HepG2 (cell line): ENCODE results near the gene TTC28. TPM values are rescaled to one million over a fixed set of nuclear protein-coding genes. Genes with fewer than 3 reads are reported as not detected.
A peak's percentile ranks its signal among the peaks of the same experiment; 100 is the strongest.

Experiments used
- ATAC-seq: fragments of 200-7000 bp; cut with Tn5 transposase; 3 replicates; pipeline ENCODE4 v1.9.1; 2020; ENCODE audit warnings: mild to moderate bottlenecking, moderate library complexity
- BruUV-seq: library from RNA; stranded (reverse); fragments of 400-500 nt; replicated peaks from 2 replicates; lab custom pipeline; 2021; lab: Mats Ljungman, UMichigan
- CTCF ChIA-PET: fragments of 300-600 bp; formaldehyde crosslinking; extraction: SDS; loops from one replicate; lab custom pipeline; 2021; ENCODE audit warnings: low total read pairs, inconsistent platforms, low intra/inter-chr PET ratio; lab: Yijun Ruan, JAX
- POLR2A ChIA-PET: fragments of 350-600 bp; sonication (Branson Sonifier 250); formaldehyde crosslinking; loops from one replicate; lab custom pipeline; 2020; ENCODE audit warnings: antibody characterized with exemption, inconsistent platforms; lab: Yijun Ruan, JAX
- DNase-seq: peaks from one replicate; pipeline ENCODE4 v3.0.0-alpha.2; 2015; ENCODE audit warnings: low spot score
- FAIRE-seq: peaks from 3 replicates; lab custom pipeline; 2011; peaks lifted over from hg19 to GRCh38; lab: Jason Lieb, UNC
- H2AFZ ChIP-seq: one replicate; pipeline ENCODE4 v1.6.1; 2011; ENCODE audit warnings: low read length, inconsistent platforms
- H3K27ac ChIP-seq: fragments of 300-600 bp; 3 replicates; pipeline ENCODE4 v1.8.0; 2011; ENCODE audit warnings: mixed run types, mild to moderate bottlenecking, mixed read lengths, low read length, inconsistent platforms; ENCODE audit not compliant: insufficient read depth; ENCODE audit errors: extremely low read length
- H3K27me3 ChIP-seq, 2 experiments: fragments of 200-600 bp in 1 of 2; 2 replicates in 1 of 2; 3 replicates in 1 of 2; pipeline versions ENCODE4 v1.6.0 to v1.8.0; 2011; ENCODE audit warnings: low read length in 2 of 2, mild to moderate bottlenecking in 2 of 2, moderate library complexity in 2 of 2, inconsistent platforms in 1 of 2; ENCODE audit not compliant: insufficient read depth in 2 of 2, control insufficient read depth in 1 of 2
- H3K36me3 ChIP-seq, 2 experiments: fragments of 200-600 bp in 1 of 2; replicated peaks in 1 of 2; 2 replicates in 1 of 2; 3 replicates in 1 of 2; pipeline versions ENCODE4 v1.5.1 to v1.8.0; 2011; ENCODE audit warnings: low read length in 2 of 2, inconsistent platforms in 1 of 2; ENCODE audit not compliant: insufficient read depth in 2 of 2, control insufficient read depth in 1 of 2
- H3K4me1 ChIP-seq: 2 replicates; pipeline ENCODE4 v1.5.1; 2012; ENCODE audit warnings: low read length, inconsistent platforms; ENCODE audit not compliant: insufficient read depth
- H3K4me2 ChIP-seq: 2 replicates; pipeline ENCODE4 v1.6.0; 2011; ENCODE audit warnings: low read depth, low read length, inconsistent platforms
- H3K4me3 ChIP-seq, 3 experiments: fragments of 200-600 bp in 1 of 3; sonication (generic), shearing (Covaris generic) in 1 of 3; replicated peaks in 1 of 3; 2 replicates each; pipeline ENCODE4 v1.5.1; 2011 to 2016; ENCODE audit warnings: low read length in 3 of 3, inconsistent platforms in 2 of 3, low read depth in 2 of 3, mild to moderate bottlenecking in 2 of 3, control low read depth in 1 of 3, mixed read lengths in 1 of 3; ENCODE audit not compliant: insufficient read depth in 1 of 3
- H3K79me2 ChIP-seq: one replicate; pipeline ENCODE4 v1.6.1; 2011; ENCODE audit warnings: low read length, inconsistent platforms; ENCODE audit not compliant: insufficient read depth
- H3K9ac ChIP-seq: 2 replicates; pipeline ENCODE4 v1.6.0; 2011; ENCODE audit warnings: mild to moderate bottlenecking, low read depth, low read length, inconsistent platforms; ENCODE audit not compliant: insufficient read depth
- H3K9me3 ChIP-seq: 2 replicates; pipeline ENCODE4 v1.5.1; 2012; ENCODE audit warnings: mild to moderate bottlenecking, low read length
- H4K20me1 ChIP-seq: 2 replicates; pipeline ENCODE4 v1.6.0; 2011; ENCODE audit warnings: inconsistent platforms, mild to moderate bottlenecking, low read length, moderate library complexity; ENCODE audit not compliant: insufficient read depth
- ARID5B ChIP-seq: IDR thresholded peaks from 2 replicates; pipeline ENCODE4 v1.4.0; 2020; ENCODE audit warnings: mild to moderate bottlenecking, missing genetic modification reagents
- ARNTL ChIP-seq: sonication (generic); formaldehyde crosslinking; IDR thresholded peaks from 2 replicates; pipeline ENCODE4 v1.4.0; 2020; ENCODE audit warnings: mild to moderate bottlenecking, missing genetic modification reagents
- CEBPB ChIP-seq: IDR thresholded peaks from 2 replicates; pipeline ENCODE4 v1.6.1; 2011; ENCODE audit warnings: low read depth, low read length, improper control_type of control experiment, borderline replicate concordance
- CERS6 ChIP-seq: sonication (generic); formaldehyde crosslinking; IDR thresholded peaks from 2 replicates; pipeline ENCODE4 v1.5.0; 2020; ENCODE audit warnings: missing genetic modification reagents
- DNMT1 ChIP-seq: sonication (generic); formaldehyde crosslinking; IDR thresholded peaks from 2 replicates; pipeline ENCODE4 v1.5.1; 2020; ENCODE audit warnings: mild to moderate bottlenecking, missing genetic modification reagents
- FOXA3 ChIP-seq: IDR thresholded peaks from 2 replicates; pipeline ENCODE4 v1.6.1; 2016; ENCODE audit warnings: missing genetic modification reagents, missing compliant biosample characterization
- FOXP1 ChIP-seq, 2 experiments: fragments of 450-650 bp in 1 of 2; IDR thresholded peaks; 2 replicates each; pipeline ENCODE4 v1.6.1; 2017 to 2018; ENCODE audit warnings: antibody characterized with exemption in 1 of 2
- GATAD2A ChIP-seq: IDR thresholded peaks from 2 replicates; pipeline ENCODE4 v1.6.1; 2016
- GLI4 ChIP-seq: sonication (generic); formaldehyde crosslinking; IDR thresholded peaks from 2 replicates; pipeline ENCODE4 v1.5.1; 2020; ENCODE audit warnings: missing genetic modification reagents, mild to moderate bottlenecking, moderate library complexity, borderline replicate concordance
- MED8 ChIP-seq: sonication (generic); formaldehyde crosslinking; IDR thresholded peaks from 2 replicates; pipeline ENCODE4 v1.8.1; 2023; ENCODE audit warnings: mild to moderate bottlenecking, missing genetic modification reagents; ENCODE audit not compliant: insufficient replicate concordance
- SKI ChIP-seq: fragments of 450-650 bp; IDR thresholded peaks from one replicate; pipeline ENCODE4 v1.6.1; 2018; ENCODE audit warnings: mild to moderate bottlenecking; ENCODE audit not compliant: partially characterized antibody
- TBL1XR1 ChIP-seq: fragments of 150-350 bp; IDR thresholded peaks from 2 replicates; pipeline ENCODE4 v1.6.1; 2014; ENCODE audit warnings: borderline replicate concordance, low read length; ENCODE audit not compliant: partially characterized antibody
- ZNF138 ChIP-seq: sonication (generic); formaldehyde crosslinking; IDR thresholded peaks from 2 replicates; pipeline ENCODE4 v1.5.0; 2020; ENCODE audit warnings: mild to moderate bottlenecking, low read depth, missing genetic modification reagents
- ZNF33A ChIP-seq: sonication (generic); formaldehyde crosslinking; IDR thresholded peaks from 2 replicates; pipeline ENCODE4 v1.5.1; 2020; ENCODE audit warnings: missing genetic modification reagents, mild to moderate bottlenecking, moderate library complexity, borderline replicate concordance
- WGBS: methylation state at CpG from one replicate; pipeline ENCODE4 v1.1.6; 2017; ENCODE audit warnings: low lambda C conversion rate; 5-methylcytosine and 5-hydroxymethylcytosine counted together
- in situ Hi-C: cut with HindIII; loops from 2 replicates; pipeline ENCODE4 v1.10.0; 2017; ENCODE audit warnings: low pct_unique_long_range_greater_than_20kb; ENCODE audit not compliant: extremely low pct_ligation_motif_present
- intact Hi-C: fragments of 100-400 bp; cut with micrococcal nuclease; formaldehyde crosslinking; loops from one replicate; pipeline ENCODE4 v1.10.0; 2022; ENCODE audit not compliant: unreplicated experiment
- polyA plus RNA-seq, 8 experiments: library from polyadenylated mRNA; depleted of rRNA in 3 of 8; stranded (reverse) in 7 of 8; unstranded in 1 of 8; fragments of >200 nt; fragmentation: Illumina TruSeq in 4 of 8; extraction: Trizol in 4 of 8; gene quantifications; 2 replicates each; pipeline versions ENCODE4 v1.2.1 to v1.2.3, GENCODE V29; 2011 to 2016; ENCODE audit warnings: low read depth in 4 of 8, missing spikeins in 1 of 8, mixed read lengths in 1 of 8; ENCODE audit not compliant: insufficient read depth in 1 of 8
- total RNA-seq, 5 experiments: library from RNA; depleted of rRNA; stranded (reverse); fragments of >200 nt; fragmentation: Illumina TruSeq; extraction: Trizol; gene quantifications; 2 replicates each; pipeline ENCODE4 v1.2.3, GENCODE V29; 2016; ENCODE audit warnings: low read depth in 1 of 5
- TF ChIP-seq, protein P1 (sequence below): sonication (generic); formaldehyde crosslinking; IDR thresholded peaks from 2 replicates; pipeline ENCODE4 v1.4.0; 2020; ENCODE audit warnings: missing genetic modification reagents
- TF ChIP-seq, protein P2 (sequence below): sonication (generic); formaldehyde crosslinking; conservative IDR thresholded peaks from 2 replicates; pipeline ENCODE4 v1.4.0; 2020; ENCODE audit warnings: missing genetic modification reagents

The TTC28 gene
- total and polyA plus RNA-seq, 2 of the 13 experiments (the other 11 are each of a cell fraction or from before 2014, with no cell fraction given) = 4.2 to 13.1 TPM

- Histone ChIP-seq H2AFZ (no peak overlapping the region), H3K9ac (no peak overlapping the region), H3K4me2 (no peak overlapping the region), H3K79me2 (no peaks in the 10 kb centered on the region), H3K4me1 (peaks cover 13% of the 10 kb centered on the region), H4K20me1 (no peaks in the 10 kb centered on the region; the same call in 1 of the 2 replicates), H3K9me3 (no peaks in the 10 kb centered on the region), H3K27me3 (no peaks in the 10 kb centered on the region), H3K4me3 (no peak overlapping the region), H3K36me3 (no peaks in the 10 kb centered on the region; a peak in 1 of 5 replicates), H3K27ac (no peak overlapping the region)
- BruUV-seq = no TSS peak
- POLR2A ChIA-PET = no interaction called here
- WGBS = 45% methylated on average over 4 of the region's 4 CpGs
- CTCF ChIA-PET = no interaction called here
- intact Hi-C loops (no loop called here), in situ Hi-C loops (no loop called here)
- ATAC-seq (peak; percentile 86), DNase-seq (peak; percentile 41), FAIRE-seq (no peak)
- TF ChIP-seq ARID5B (peak; percentile 28; the same call in 1 of the 2 replicates), GLI4 (CRISPR knock-in tag) (no peak), GATAD2A (CRISPR knock-in tag) (0 out of 2 replicates have a peak, but pooled peaks have one; percentile 11), SKI (peak; percentile 15), TBL1XR1 (no peak), DNMT1 (CRISPR knock-in tag) (no peak), MED8 (CRISPR knock-in tag) (no peak), ARNTL (CRISPR knock-in tag) (no peak), ZNF33A (CRISPR knock-in tag) (no peak), CERS6 (CRISPR knock-in tag) (no peak), CEBPB (peak; percentile 34; the same call in 1 of the 2 replicates), ZNF138 (no peak), FOXP1 (IDR thresholded peaks at IDR 0.05) (no peak), FOXP1 (CRISPR knock-in tag; IDR thresholded peaks at IDR 0.05) (peak; percentile 49; the same call in 1 of the 2 replicates), FOXA3 (CRISPR knock-in tag) (peak; percentile 31)
- TF ChIP-seq, protein P1, sequence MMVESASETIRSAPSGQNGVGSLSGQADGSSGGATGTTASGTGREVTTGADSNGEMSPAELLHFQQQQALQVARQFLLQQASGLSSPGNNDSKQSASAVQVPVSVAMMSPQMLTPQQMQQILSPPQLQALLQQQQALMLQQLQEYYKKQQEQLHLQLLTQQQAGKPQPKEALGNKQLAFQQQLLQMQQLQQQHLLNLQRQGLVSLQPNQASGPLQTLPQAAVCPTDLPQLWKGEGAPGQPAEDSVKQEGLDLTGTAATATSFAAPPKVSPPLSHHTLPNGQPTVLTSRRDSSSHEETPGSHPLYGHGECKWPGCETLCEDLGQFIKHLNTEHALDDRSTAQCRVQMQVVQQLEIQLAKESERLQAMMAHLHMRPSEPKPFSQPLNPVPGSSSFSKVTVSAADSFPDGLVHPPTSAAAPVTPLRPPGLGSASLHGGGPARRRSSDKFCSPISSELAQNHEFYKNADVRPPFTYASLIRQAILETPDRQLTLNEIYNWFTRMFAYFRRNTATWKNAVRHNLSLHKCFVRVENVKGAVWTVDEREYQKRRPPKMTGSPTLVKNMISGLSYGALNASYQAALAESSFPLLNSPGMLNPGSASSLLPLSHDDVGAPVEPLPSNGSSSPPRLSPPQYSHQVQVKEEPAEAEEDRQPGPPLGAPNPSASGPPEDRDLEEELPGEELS (CRISPR knock-in tag) = no peak
- TF ChIP-seq, protein P2, sequence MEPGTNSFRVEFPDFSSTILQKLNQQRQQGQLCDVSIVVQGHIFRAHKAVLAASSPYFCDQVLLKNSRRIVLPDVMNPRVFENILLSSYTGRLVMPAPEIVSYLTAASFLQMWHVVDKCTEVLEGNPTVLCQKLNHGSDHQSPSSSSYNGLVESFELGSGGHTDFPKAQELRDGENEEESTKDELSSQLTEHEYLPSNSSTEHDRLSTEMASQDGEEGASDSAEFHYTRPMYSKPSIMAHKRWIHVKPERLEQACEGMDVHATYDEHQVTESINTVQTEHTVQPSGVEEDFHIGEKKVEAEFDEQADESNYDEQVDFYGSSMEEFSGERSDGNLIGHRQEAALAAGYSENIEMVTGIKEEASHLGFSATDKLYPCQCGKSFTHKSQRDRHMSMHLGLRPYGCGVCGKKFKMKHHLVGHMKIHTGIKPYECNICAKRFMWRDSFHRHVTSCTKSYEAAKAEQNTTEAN (CRISPR knock-in tag) = no peak
These were observed 528.4 kb downstream of the TTC28 start for GRCh38 chr22:28151151-28151816.
